Cardiac muscle cell (in vitro differentiated cells and primary cell): ENCODE measurements around the gene E2F2. TPM values are rescaled to one million over a fixed set of nuclear protein-coding genes. Genes with fewer than 3 reads are reported as not detected.
A peak's percentile ranks its signal among the peaks of the same experiment; 100 is the strongest.

Source experiments
- DNase-seq, 2 donors: peaks; one replicate each; pipeline versions ENCODE4 v3.0.0 to v3.0.0-alpha.2; 2010 to 2017; ENCODE audit warnings: low read depth in 1 of 2, low spot score in 1 of 2
- H3K27ac ChIP-seq: fragments of 200-600 bp; sonication (generic); 2 replicates; pipeline ENCODE4 v1.5.1; 2016
- H3K27me3 ChIP-seq: fragments of 200-600 bp; sonication (generic); 2 replicates; pipeline ENCODE4 v1.6.0; 2016; ENCODE audit warnings: control low read depth
- H3K36me3 ChIP-seq: fragments of 200-600 bp; sonication (generic); 2 replicates; pipeline ENCODE4 v1.5.1; 2016; ENCODE audit warnings: control low read depth
- H3K4me1 ChIP-seq: fragments of 200-600 bp; sonication (generic); 2 replicates; pipeline ENCODE4 v1.8.1; 2017; ENCODE audit warnings: low read depth, mild to moderate bottlenecking, mixed run types
- H3K4me3 ChIP-seq: fragments of 200-600 bp; sonication (generic); 2 replicates; pipeline ENCODE4 v1.5.1; 2016; ENCODE audit warnings: mild to moderate bottlenecking
- H3K9me3 ChIP-seq: fragments of 200-600 bp; sonication (generic); 2 replicates; pipeline ENCODE4 v1.5.1; 2017; ENCODE audit warnings: low read depth, mild to moderate bottlenecking, control low read depth
- CTCF ChIP-seq: IDR thresholded peaks from 2 replicates; pipeline ENCODE4 v1.5.1; 2012; ENCODE audit warnings: low read depth, mild to moderate bottlenecking, low read length
- polyA plus RNA-seq: library from polyadenylated mRNA; unstranded; fragments of >200 nt; fragmentation: Nextera tagmentation; extraction: Ambion mirVana; gene quantifications from 2 replicates; pipeline ENCODE4 v1.2.1, GENCODE V29; 2016
- total RNA-seq: library from RNA; depleted of rRNA; stranded (reverse); fragments of >200 nt; gene quantifications from 2 replicates; pipeline ENCODE4 v1.2.3, GENCODE V29; 2016

The E2F2 gene
- total and polyA plus RNA-seq, 2 experiments from 2014 or later: 2.1 to 2.2 TPM

GRCh38 chr1:23485002-23485332, 46.1 kb downstream of the E2F2 start:
- Histone ChIP-seq H3K4me3 (peak overlapping the region; percentile 70), H3K27ac (peak overlapping the region; percentile 1), H3K36me3 (no peaks in the 10 kb centered on the region), H3K9me3 (no peaks in the 10 kb centered on the region), H3K27me3 (no peaks in the 10 kb centered on the region), H3K4me1 (peaks cover 25% of the 10 kb centered on the region)
- TF ChIP-seq CTCF: no peak
- no peak for DNase-seq

GRCh38 chr1:23484253-23485001, 46.6 kb downstream of the E2F2 start:
- H3K27ac ChIP-seq: peak overlapping the region; percentile 81
- no peaks in the 10 kb centered on the region for H3K27me3 ChIP-seq
- TF ChIP-seq CTCF: no peak
- H3K9me3 ChIP-seq: no peaks in the 10 kb centered on the region
- H3K4me3 ChIP-seq: peak overlapping the region; percentile 70
- peak; percentile 97 for DNase-seq
- no peaks in the 10 kb centered on the region for H3K36me3 ChIP-seq
- peaks cover 29% of the 10 kb centered on the region for H3K4me1 ChIP-seq

GRCh38 chr1:23483321-23484252, 47.4 kb downstream of the E2F2 start, which contains the start of gene ASAP3:
Gene ASAP3 (minus strand): TSS chr1:23484179. CDS start chr1:23484133, 46 bp downstream.
- Histone ChIP-seq H3K9me3 (no peaks in the 10 kb centered on the region), H3K4me1 (peaks cover 37% of the 10 kb centered on the region), H3K27me3 (no peaks in the 10 kb centered on the region), H3K36me3 (no peaks in the 10 kb centered on the region), H3K27ac (peak within 1 kb of the TSS; percentile 81), H3K4me3 (peak within 1 kb of the TSS; percentile 70)
- TF ChIP-seq CTCF: peak; percentile 8
- peak; percentile 63 to 76 for DNase-seq

- DNase-seq: no peak
- Histone ChIP-seq H3K36me3 (no peaks in the 10 kb centered on the region), H3K4me1 (peaks cover 40% of the 10 kb centered on the region), H3K4me3 (no peak overlapping the region), H3K9me3 (no peaks in the 10 kb centered on the region), H3K27me3 (no peaks in the 10 kb centered on the region), H3K27ac (no peak overlapping the region)
- TF ChIP-seq CTCF: no peak
Observed at GRCh38 chr1:23481904-23482303, 49.1 kb downstream of the E2F2 start.

- TF ChIP-seq CTCF: no peak
- DNase-seq: no peak
- no peaks in the 10 kb centered on the region for H3K36me3 ChIP-seq
- H3K4me1 ChIP-seq: peaks cover 39% of the 10 kb centered on the region
- no peak overlapping the region for H3K4me3 ChIP-seq
- no peak overlapping the region for H3K27ac ChIP-seq
- no peaks in the 10 kb centered on the region for H3K9me3 ChIP-seq
- H3K27me3 ChIP-seq: no peaks in the 10 kb centered on the region
Observed at GRCh38 chr1:23481026-23481597, 49.9 kb downstream of the E2F2 start.
